Left cardiac atrium (tissue), 4 donors: ENCODE data around the gene LRCH1. TPM values are rescaled to one million over a fixed set of nuclear protein-coding genes. Genes with fewer than 3 reads are reported as not detected.
A peak's percentile ranks its signal among the peaks of the same experiment; 100 is the strongest.

Source experiments
- ATAC-seq, 2 donors: fragments of 200-7000 bp; cut with Tn5 transposase; one replicate each; pipeline ENCODE4 v1.9.1; 2020; ENCODE audit warnings: mild to moderate bottlenecking in 2 of 2, moderate library complexity in 2 of 2
- DNase-seq: peaks from one replicate; pipeline ENCODE4 v3.0.0-alpha.2; 2020
- intact Hi-C, 2 donors: fragments of 100-400 bp; cut with DNase I; formaldehyde crosslinking; loops; one replicate each; pipeline versions ENCODE4 v1.14.1 to v1.15.1; 2022 to 2023
- total RNA-seq, 2 donors: library from RNA; stranded (reverse); fragmentation: NEBNext Ultra II Directional; extraction: Animal tissue kit (Norgen Biotek cat#: 25700); gene quantifications; one replicate each; pipeline ENCODE4 v1.2.1, GENCODE V29; 2021
- donor health status: DM: no; HTN: yes; CAD: no.
- donor health status: DM: no; HTN: yes; CAD: no; lungs with severe emphysema.
- donor health status: DM: yes; HTN: yes; CAD: no.
- donor health status: Dilated cardiomyopathy.

LRCH1 gene
- total RNA-seq, 2 donors from 2014 or later = 10.8 to 13.7 TPM

DNA sequence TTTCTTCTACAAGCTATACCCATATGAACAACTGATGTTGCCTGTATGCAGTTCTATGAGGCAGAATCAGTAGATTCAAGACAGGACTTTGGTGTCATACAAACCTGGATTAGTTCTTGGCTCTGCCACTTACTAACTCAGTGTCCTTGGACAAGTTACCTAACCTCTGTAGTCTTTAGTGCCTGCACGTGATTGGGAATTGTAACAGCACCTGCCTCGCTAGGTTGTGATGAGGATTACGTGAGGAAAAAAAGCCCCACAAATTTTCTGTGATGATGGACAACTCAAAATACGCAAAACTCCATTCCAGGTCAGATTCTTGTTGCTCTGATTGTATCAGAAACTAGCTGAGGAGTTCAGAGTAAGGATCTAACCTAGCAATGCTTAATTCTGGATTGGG is 89.3 kb downstream of the LRCH1 start:
- no peak for ATAC-seq
- DNase-seq = no peak
- intact Hi-C loops = no loop called here

DNA sequence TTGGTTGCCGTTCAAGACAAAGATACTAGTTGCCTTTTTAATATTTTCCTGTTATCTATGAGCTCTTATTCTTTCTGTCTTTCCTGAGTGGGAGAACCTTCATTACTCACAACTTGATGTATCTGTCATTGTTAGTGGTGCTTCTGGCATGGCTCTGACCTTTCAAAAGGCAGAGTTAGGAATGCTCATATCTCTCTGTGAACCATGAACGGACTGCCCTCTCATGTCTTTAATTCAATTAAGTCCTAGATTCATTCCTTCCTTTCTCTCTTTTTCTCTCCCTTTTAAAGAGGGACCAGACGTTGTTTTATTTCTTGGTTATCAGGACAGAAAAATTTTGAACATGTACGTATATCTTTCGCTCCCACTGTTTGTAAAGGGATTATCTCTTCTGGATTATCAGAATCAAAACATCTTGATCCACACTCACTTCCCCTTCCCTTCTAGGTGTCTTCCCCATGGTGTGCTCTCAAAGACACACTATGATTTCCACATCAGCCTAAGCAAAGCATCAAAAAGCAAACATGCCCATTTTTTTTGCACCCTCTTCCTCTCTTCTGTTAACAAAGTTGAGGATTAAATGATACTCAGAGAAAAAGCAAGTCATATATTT is 90.3 kb downstream of the LRCH1 start:
- DNase-seq = no peak
- intact Hi-C loops = no loop called here
- ATAC-seq = peak in 1 of 2 donors; percentile 70

DNA sequence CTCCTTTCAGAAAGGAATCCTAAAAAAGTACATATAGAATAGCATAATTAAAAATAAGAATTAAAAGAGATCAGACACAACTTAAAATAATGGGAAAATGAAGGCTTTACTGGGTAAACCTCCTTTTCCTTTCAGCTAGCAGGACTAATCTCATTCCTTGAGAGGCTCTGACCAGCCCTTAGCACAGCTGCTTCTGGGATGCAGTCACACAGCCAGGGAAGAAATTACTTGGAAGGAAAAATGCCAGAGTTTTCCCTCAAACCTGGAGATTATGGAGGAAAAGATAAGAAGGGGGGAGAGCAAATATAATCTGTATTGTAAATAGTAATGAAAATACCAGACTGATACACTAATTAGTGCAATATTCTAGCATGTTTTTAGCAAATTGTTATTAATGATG is 91.8 kb downstream of the LRCH1 start:
- no peak for ATAC-seq
- no peak for DNase-seq
- intact Hi-C loops = no loop called here

DNA sequence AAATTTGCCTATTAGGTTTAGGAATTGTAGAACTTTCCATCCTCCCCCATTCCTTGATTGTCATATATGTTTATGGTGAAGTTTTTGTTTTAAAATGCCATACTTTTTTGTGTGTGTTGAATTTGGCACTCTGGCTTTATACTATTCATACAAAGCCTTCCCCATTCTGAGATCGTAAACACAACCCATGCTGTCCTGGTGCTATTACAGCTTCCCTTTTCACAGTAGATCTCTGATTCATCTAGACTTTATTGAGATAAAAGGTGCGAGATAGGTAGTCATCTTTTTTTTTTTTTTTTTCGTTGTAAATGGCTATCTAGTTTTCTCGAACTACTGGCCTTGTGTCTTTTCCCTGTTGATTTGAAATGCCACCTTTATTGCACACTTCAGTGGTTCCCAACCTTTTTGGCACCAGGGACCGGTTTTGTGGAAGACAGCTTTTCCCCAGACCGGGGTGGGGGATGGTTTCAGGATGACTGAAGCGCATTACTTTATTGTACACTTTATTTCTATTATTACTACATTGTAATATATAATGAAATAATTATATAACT is 94.6 kb downstream of the LRCH1 start:
- DNase-seq = no peak
- intact Hi-C loops = no loop called here
- ATAC-seq = no peak

DNA sequence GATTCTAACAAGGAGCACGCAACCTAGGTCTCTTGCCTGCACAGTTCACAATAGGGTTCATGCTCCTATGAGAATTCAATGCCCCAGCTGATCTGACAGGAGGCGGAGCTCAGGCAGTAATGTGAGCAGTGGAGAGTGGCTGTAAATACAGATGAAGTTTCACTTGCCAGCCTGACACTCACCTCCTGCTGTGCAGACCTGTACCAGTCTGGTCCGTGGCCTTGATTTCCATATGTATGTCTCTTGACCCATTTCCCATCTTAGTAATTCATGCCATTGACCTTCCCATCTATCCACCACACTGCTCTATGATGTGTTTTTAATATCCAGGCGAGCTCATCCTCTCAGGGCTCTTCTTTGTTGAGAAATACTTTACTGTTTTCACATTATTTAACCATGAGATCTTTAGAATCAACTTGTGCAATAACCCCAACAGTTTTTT is 95.2 kb downstream of the LRCH1 start:
- peak in 1 of 2 donors; percentile 41 for ATAC-seq
- intact Hi-C loops = no loop called here
- no peak for DNase-seq

DNA sequence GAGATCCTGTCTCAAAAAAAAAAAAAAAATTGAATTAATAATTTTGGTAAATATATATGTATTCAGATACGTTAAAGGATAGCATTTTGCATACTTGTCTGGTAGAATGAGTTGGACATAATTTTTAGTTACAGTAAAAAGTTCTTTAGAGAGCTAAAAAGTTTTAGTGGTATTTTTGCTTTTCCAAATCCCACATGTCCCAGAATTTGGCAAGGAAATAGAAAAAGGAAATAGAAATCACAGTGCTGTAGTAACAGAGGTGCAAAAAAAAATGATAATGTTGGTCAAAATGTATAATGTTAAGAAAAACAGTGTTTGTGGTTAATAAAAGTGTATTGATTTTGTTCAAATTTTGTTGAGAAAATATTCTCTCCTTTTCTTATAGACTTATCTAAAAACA is 96.8 kb downstream of the LRCH1 start:
- no peak for ATAC-seq
- intact Hi-C loops = no loop called here
- DNase-seq = no peak

DNA sequence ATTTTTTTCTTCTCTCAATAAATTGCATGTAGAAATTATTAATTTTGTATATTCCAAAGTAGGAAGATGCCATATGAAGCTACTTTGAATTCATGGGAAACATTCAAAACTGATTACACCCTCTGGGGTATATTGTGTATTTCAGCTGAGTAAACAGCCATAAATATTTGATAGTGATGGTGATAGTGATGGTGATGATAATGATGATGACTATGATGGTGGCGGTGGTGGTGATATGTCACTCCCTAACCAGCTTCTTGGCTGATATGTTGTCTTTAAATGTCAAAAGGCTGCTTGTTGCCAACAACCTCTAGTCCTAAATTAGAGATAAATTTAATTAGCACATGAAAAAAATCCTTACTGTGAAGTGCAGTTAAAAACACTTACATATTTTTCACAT is 102.0 kb downstream of the LRCH1 start:
- intact Hi-C loops = no loop called here
- ATAC-seq = no peak

DNA sequence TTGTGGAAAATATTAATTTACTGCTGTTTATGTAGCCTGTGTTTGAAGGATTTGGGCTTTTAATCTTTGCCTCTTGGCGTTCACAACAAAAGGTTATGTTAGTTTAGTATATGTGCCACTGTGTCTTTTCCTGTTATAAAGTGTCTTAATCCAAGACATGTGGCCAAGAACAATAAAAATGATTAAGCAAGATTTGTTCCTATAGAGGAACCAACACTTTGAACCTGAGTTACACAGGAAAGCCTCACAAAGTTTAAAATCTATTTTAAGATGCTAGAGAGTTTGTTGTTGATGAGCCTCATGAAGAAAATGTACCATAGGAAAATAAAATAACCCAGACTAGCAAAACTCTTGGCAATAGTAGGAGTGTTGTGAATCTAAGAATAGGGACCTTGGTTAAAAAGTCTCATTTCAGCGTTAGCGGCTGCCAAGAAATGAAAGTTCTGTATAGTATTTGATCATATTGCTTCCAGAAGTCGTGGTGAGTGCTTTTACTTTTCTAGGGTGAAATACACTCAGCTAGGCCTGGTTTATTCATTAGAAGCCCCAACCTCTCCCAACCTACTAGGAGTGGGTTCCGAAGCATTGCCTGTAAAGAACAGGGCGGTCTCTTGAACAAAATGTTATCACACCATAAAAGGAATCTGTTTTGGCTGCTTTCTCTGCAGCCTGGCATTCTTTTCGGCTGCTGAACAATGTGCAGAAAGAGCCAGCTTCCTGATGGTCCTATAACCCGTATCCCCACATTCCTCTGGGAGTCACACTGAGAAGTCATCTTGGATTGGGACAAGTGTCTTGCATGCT is 102.6 kb downstream of the LRCH1 start:
- ATAC-seq (peak; percentile 59 to 76), DNase-seq (no peak)
- intact Hi-C loops = no loop called here

More for the DNA sequence above, 102.0 kb downstream of the LRCH1 start:
- DNase-seq = no peak

DNA sequence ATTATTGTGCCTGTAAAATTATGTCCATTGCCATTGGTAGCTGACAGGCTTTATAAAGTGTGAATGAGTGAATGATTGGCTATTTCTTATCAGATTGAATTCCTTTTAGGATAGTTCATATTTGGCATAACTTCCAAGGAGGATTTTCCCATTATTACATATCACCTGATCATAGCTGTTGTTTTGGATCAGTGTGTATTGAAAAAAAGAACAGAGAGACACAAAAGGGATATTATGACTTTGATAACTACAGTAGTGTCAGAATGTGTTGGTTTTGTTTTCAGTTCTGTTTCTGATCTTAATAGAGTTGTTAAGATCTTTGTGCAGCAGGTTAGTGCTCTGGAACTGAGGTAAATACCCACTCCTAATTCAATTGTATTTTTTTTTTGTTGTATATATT is 103.8 kb downstream of the LRCH1 start:
- DNase-seq = no peak
- intact Hi-C loops = no loop called here
- ATAC-seq = no peak

DNA sequence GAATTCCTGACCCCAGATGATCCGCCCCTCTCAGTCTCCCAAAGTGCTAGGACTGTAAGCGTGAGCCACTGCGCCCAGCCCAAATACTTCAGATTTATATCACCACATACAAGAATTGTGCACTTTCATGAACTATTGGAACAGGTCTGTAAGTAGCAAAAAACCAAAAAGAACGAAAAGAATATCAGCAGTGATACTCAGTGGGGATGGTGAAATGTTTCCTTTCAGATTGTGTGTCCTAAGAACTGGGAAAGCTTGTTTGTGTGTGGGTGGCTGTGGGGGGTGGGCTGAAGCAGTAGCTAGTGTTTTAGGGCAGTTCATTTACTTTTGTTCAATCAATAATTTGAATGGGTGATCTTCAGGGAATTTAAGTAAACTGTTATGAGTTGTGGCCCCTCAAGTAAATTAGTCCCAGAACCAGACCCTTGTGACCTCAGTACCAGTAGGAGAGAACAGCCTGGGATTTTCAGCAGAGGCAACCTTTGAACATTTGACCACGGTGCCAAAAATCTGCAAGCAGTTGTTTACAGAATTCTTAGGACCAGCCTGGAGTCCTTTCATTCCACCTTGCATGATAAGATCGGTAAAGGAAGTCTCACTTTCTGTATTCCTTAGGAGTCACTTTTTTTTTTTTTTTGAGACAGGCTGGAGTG is 106.6 kb downstream of the LRCH1 start:
- intact Hi-C loops = loop anchor here in 1 of 2 donors (10.0 kb wide), 1 partner anchor 55 kb away; no protein-coding TSS in a partner anchor

DNA sequence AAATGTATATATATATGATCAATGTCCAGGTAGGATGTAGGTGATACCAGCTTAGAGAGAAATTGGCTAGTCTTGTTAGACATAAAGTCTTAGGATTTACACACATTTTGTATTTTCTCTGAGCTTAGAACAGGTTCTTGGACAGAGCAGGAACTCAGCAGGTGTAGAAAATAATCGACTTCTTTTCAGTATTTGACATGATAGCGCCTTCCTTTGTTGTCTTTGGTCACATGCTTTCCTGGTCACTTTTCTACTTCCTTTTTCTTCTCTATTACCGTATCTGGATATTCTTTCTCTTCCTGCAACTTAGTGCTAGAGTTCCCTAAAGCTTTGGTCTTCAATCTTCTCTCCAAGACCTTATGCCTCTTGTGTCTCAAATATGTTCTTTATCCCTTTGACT is 107.4 kb downstream of the LRCH1 start:
- DNase-seq = no peak
- intact Hi-C loops = loop anchor here in 1 of 2 donors (10.0 kb wide), 1 partner anchor 56 kb away; no protein-coding TSS in a partner anchor
- ATAC-seq = no peak

More for the DNA sequence above, 106.6 kb downstream of the LRCH1 start:
- DNase-seq (no peak), ATAC-seq (no peak)

DNA sequence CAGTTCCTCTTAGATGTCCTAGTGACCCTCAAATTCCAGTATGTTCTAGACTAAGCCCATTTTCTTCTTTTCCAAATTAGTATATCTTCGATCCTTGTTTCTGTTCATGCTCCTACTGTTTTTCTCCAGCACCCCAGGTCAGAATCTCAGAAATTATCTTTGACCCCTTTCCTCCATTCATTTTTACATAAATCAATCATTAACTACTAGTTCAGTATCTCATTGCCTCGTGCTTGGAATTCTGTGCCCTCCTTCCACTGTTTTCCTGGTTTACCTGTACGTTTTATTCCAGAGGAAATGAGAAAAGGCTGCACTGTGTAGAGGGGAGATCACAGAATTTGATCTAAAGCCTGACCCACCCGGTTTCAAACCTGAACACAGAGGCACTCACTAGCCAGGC is 107.9 kb downstream of the LRCH1 start:
- intact Hi-C loops = loop anchor here in 1 of 2 donors (10.0 kb wide), 1 partner anchor 56 kb away; no protein-coding TSS in a partner anchor
- ATAC-seq (no peak), DNase-seq (no peak)

DNA sequence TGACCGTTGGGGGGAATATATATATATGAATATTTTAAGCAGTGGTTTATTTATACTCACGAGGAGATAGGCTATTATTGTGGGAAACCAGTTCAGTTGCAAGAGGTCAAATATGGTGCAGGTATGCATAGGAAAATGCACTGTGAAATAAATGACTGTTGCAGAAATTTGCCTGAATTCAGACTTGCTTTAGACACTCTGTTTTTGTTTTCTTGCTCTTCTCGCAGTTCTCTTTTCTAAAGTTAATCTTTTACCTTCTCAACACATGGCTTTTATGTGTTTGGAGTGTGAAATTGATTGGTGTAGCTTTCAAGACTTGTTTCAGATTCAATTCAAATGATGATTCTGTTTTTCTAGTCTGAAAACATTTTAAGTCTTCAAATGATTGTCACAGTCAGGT is 109.7 kb downstream of the LRCH1 start:
- no peak for ATAC-seq
- DNase-seq = no peak
- intact Hi-C loops = loop anchor here in 1 of 2 donors (10.0 kb wide), 1 partner anchor 58 kb away; no protein-coding TSS in a partner anchor

DNA sequence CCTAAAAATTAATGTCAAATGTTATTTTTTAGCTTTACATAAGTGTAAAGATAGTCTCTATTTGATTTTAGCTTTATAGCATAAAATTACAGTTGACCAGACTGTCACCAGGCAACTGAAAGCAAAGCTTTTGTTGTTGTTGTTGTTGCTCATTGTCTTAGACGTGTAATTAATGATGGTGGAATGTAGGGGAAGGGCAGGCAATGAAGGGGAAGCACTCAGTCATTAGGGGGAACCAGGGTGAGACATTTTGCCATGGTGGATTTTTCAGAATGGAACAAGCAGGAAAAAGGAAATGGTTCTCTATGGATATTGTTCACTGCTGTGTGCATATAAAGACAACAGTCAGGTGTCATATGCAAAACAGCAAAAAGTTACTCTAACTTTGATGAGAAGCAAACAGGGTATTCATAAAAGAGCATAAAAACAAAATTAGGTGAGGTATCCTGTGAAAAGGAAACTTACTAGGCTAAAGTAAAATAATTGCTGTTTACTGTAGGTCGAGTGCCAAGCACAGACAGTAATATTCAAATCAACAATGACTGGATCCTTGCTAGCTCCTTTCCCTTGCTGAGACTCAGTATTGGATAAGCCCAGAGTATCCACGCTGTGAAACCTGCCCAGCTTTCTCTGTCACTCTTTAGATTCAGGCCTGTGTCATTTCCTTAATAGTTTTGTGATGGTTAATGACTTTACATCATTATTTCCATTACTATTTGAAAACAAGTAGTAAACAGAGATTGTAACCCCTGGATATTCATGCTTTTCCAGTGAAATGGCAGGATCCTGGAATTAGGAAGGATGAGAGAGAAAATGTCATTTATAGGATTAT is 110.5 kb downstream of the LRCH1 start:
- ATAC-seq (no peak), DNase-seq (no peak)
- intact Hi-C loops = loop anchor here in 1 of 2 donors (10.0 kb wide), 1 partner anchor 59 kb away; no protein-coding TSS in a partner anchor

DNA sequence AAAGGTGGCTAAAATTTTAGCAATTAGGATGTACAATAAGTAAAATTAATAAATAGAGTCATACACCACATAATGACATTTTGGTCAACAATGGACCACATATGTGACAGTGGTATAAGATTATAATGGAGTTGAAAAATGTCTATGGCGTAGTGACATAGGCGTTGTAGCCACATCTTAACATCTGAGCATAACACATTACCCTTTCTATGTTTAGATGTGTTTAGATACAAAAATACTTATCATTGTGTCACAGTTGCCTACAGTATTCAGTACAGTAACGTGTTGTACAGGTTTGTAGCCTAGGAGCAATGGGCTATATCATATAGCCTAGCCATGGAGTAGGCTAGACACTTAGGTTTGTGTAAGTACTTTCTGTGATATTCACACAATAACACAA is 111.2 kb downstream of the LRCH1 start:
- ATAC-seq (no peak), DNase-seq (no peak)
- intact Hi-C loops = loop anchor here in 1 of 2 donors (10.0 kb wide), 1 partner anchor 59 kb away; no protein-coding TSS in a partner anchor

DNA sequence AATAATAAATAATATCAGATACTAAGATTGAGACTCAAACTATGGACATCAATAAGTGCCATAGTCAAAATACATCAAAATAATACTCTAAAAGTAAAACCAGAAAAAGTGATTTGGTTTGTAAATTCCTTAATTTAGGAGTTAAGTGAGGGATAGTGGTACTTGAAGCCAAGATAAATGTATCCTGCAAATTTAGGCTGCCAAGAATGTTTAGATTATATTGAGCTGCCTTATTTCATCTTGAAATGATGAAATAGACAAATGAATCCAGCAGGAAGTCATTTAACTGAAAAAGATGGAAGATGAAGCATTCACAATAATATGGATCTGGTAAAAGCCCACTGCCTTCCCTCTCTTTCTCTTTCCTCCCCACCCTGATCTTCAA is 112.3 kb downstream of the LRCH1 start:
- DNase-seq (no peak), ATAC-seq (no peak)
- intact Hi-C loops = loop anchor here in 1 of 2 donors (10.0 kb wide), 1 partner anchor 60 kb away; no protein-coding TSS in a partner anchor

DNA sequence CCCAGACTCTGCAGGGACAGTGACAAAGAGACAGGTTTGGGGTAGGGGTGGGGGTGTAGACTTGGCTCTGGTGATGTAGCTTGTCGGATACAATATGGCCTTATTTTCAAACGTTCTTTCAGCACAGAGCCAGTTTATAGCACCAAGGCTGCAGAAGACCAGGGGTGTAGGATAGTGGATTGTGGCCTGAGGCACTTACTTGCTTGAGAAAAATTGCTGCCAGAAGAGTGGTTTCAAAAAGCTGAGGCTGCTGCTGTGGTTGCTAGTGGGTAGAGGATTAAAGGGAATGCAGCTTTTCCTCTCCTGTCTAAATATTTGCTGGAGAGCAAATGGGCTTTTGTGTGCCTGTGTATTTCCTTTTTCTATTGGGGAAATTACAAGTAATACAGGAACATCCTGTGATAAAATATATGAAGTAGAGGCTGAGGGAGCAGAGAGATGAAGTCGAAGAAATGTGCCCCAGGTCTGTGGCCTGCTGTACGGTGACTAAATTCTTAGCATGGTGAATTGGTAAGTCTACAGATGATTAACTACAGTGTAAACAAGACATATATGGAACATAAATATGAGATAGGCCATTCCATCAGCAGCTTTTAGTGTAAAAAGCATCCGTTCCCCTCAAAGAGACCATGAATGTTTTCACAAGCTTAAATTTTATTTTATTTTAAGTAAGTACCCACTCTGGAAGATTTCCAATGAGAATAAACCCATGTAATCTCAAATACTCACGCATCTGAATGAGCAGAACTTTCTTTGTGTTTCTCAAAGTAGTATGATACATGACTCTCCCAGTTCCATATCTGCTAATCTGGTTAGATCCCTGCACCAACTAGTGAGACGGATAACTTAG is 112.9 kb downstream of the LRCH1 start:
- DNase-seq (no peak), ATAC-seq (no peak)
- intact Hi-C loops = loop anchor here in 1 of 2 donors (10.0 kb wide), 1 partner anchor 61 kb away; no protein-coding TSS in a partner anchor
